WTC11 (cell line): ENCODE results near the gene RTBDN. TPM values are rescaled to one million over a fixed set of nuclear protein-coding genes. Genes with fewer than 3 reads are reported as not detected.

Experiments
- ATAC-seq: fragments of 200-7000 bp; cut with Tn5 transposase; 2 replicates; pipeline ENCODE4 v1.10.0; 2021; ENCODE audit warnings: mild to moderate bottlenecking, moderate library complexity
- CTCF ChIA-PET: fragments of 300-600 bp; sonication (Branson Sonifier 250); formaldehyde crosslinking; loops from one replicate; lab custom pipeline; 2021; ENCODE audit warnings: antibody characterized with exemption; lab: Charles Lee
- POLR2A ChIA-PET: fragments of 350-600 bp; sonication (Branson Sonifier 250); formaldehyde crosslinking; loops from one replicate; lab custom pipeline; 2021; ENCODE audit warnings: antibody characterized with exemption; lab: Charles Lee
- DNase-seq: peaks from one replicate; pipeline ENCODE4 v3.0.0; 2021; ENCODE audit warnings: low spot score
- H3K27ac Mint-ChIP-seq: 2 replicates; pipeline ENCODE4 v1.8.0; 2021; ENCODE audit warnings: mixed read lengths
- H3K27me3 Mint-ChIP-seq: 2 replicates; pipeline ENCODE4 v1.8.0; 2021; ENCODE audit warnings: low read depth, mild to moderate bottlenecking, moderate library complexity, mixed read lengths
- H3K36me3 Mint-ChIP-seq: 2 replicates; pipeline ENCODE4 v1.8.0; 2021; ENCODE audit warnings: mixed read lengths
- H3K4me1 Mint-ChIP-seq: 2 replicates; pipeline ENCODE4 v1.8.0; 2022; ENCODE audit warnings: mixed read lengths
- H3K4me3 Mint-ChIP-seq: 2 replicates; pipeline ENCODE4 v1.8.0; 2021; ENCODE audit warnings: mild to moderate bottlenecking, moderate library complexity, mixed read lengths
- H3K9me3 Mint-ChIP-seq: 2 replicates; pipeline ENCODE4 v1.8.0; 2021; ENCODE audit warnings: mixed read lengths
- ATF2 ChIP-seq: sonication (generic); formaldehyde crosslinking; IDR thresholded peaks from 2 replicates; pipeline ENCODE4 v1.8.1; 2022; ENCODE audit warnings: low read depth, missing genetic modification reagents, borderline replicate concordance
- ELF4 ChIP-seq: sonication (generic); formaldehyde crosslinking; IDR thresholded peaks from 2 replicates; pipeline ENCODE4 v1.8.1; 2022; ENCODE audit warnings: low read depth, mild to moderate bottlenecking, moderate library complexity, missing genetic modification reagents
- GABPB1 ChIP-seq: sonication (generic); formaldehyde crosslinking; IDR thresholded peaks from 2 replicates; pipeline ENCODE4 v1.8.1; 2023; ENCODE audit warnings: mild to moderate bottlenecking, missing genetic modification reagents
- JAZF1 ChIP-seq: fragments of 250-450 bp; sonication (Bioruptor Pico); IDR thresholded peaks from 2 replicates; pipeline ENCODE4 v1.9.0; 2021; ENCODE audit warnings: moderate library complexity, mild to moderate bottlenecking, inconsistent platforms
- MXD4 ChIP-seq: fragments of 250-450 bp; sonication (Bioruptor Pico); IDR thresholded peaks from 2 replicates; pipeline ENCODE4 v1.8.0; 2021; ENCODE audit warnings: mild to moderate bottlenecking, moderate library complexity, borderline replicate concordance
- PREB ChIP-seq: sonication (generic); formaldehyde crosslinking; IDR thresholded peaks from 2 replicates; pipeline ENCODE4 v1.8.1; 2022; ENCODE audit warnings: mild to moderate bottlenecking, missing genetic modification reagents, moderate library complexity, borderline replicate concordance
- RELA ChIP-seq: sonication (generic); formaldehyde crosslinking; IDR thresholded peaks from 2 replicates; pipeline ENCODE4 v1.8.1; 2022; ENCODE audit warnings: missing genetic modification reagents, mild to moderate bottlenecking, borderline replicate concordance
- USF1 ChIP-seq: sonication (generic); formaldehyde crosslinking; IDR thresholded peaks from 2 replicates; pipeline ENCODE4 v1.8.0; 2022; ENCODE audit warnings: mild to moderate bottlenecking, missing genetic modification reagents
- ZMAT4 ChIP-seq: fragments of 250-450 bp; sonication (Bioruptor Pico); IDR thresholded peaks from 2 replicates; pipeline ENCODE4 v1.9.0; 2021; ENCODE audit warnings: mild to moderate bottlenecking
- ZNF138 ChIP-seq: sonication (generic); formaldehyde crosslinking; conservative IDR thresholded peaks from 2 replicates; pipeline ENCODE4 v1.8.1; 2022; ENCODE audit warnings: mild to moderate bottlenecking, moderate library complexity, missing genetic modification reagents
- ZNF317 ChIP-seq: sonication (generic); formaldehyde crosslinking; IDR thresholded peaks from 2 replicates; pipeline ENCODE4 v1.8.1; 2023; ENCODE audit warnings: low read depth, mild to moderate bottlenecking, moderate library complexity, missing genetic modification reagents, borderline replicate concordance
- ZNF416 ChIP-seq: fragments of 250-450 bp; sonication (Bioruptor Pico); IDR thresholded peaks from 2 replicates; pipeline ENCODE4 v1.9.0; 2021; ENCODE audit warnings: mild to moderate bottlenecking, inconsistent platforms
- total RNA-seq: library from RNA; stranded (reverse); gene quantifications from 3 replicates; pipeline ENCODE4 v1.2.3, GENCODE V29; 2021
- TF ChIP-seq, protein P1 (sequence below): sonication (generic); formaldehyde crosslinking; IDR thresholded peaks from 2 replicates; pipeline ENCODE4 v1.8.1; 2023; ENCODE audit warnings: mild to moderate bottlenecking, missing genetic modification reagents
- TF ChIP-seq, protein P2 (sequence below): sonication (generic); formaldehyde crosslinking; IDR thresholded peaks from 2 replicates; pipeline ENCODE4 v1.8.0; 2023; ENCODE audit warnings: missing genetic modification reagents, mild to moderate bottlenecking, borderline replicate concordance
- TF ChIP-seq, protein P3 (sequence below): sonication (generic); formaldehyde crosslinking; conservative IDR thresholded peaks from 2 replicates; pipeline ENCODE4 v1.8.1; 2022; ENCODE audit warnings: mild to moderate bottlenecking, missing genetic modification reagents
- TF ChIP-seq, protein P4 (sequence below): sonication (generic); formaldehyde crosslinking; conservative IDR thresholded peaks from 2 replicates; pipeline ENCODE4 v1.8.1; 2023; ENCODE audit warnings: mild to moderate bottlenecking, low read depth, missing genetic modification reagents, moderate library complexity

RTBDN gene
- total RNA-seq, 1 experiment from 2014 or later, result 2.4 TPM

GRCh38 chr19:12875086-12875485, 40.7 kb upstream of the RTBDN start:
- ATAC-seq, result no peak
- Mint-ChIP-seq H3K27me3 (peaks cover 26% of the 10 kb centered on the region), H3K36me3 (peaks cover 46% of the 10 kb centered on the region), H3K27ac (no peak overlapping the region), H3K9me3 (peaks cover 8% of the 10 kb centered on the region), H3K4me3 (no peak overlapping the region), H3K4me1 (no peaks in the 10 kb centered on the region)
- TF ChIP-seq ZMAT4 (CRISPR knock-in tag) (no peak), MXD4 (CRISPR knock-in tag) (no peak)
- TF ChIP-seq, protein P1, sequence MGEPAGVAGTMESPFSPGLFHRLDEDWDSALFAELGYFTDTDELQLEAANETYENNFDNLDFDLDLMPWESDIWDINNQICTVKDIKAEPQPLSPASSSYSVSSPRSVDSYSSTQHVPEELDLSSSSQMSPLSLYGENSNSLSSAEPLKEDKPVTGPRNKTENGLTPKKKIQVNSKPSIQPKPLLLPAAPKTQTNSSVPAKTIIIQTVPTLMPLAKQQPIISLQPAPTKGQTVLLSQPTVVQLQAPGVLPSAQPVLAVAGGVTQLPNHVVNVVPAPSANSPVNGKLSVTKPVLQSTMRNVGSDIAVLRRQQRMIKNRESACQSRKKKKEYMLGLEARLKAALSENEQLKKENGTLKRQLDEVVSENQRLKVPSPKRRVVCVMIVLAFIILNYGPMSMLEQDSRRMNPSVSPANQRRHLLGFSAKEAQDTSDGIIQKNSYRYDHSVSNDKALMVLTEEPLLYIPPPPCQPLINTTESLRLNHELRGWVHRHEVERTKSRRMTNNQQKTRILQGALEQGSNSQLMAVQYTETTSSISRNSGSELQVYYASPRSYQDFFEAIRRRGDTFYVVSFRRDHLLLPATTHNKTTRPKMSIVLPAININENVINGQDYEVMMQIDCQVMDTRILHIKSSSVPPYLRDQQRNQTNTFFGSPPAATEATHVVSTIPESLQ (CRISPR knock-in tag), result no peak
- DNase-seq, result no peak
- POLR2A ChIA-PET, result no interaction called here
- CTCF ChIA-PET, result interaction anchor here (0.6 kb wide), 1 partner anchor 50 kb away, joined by 4 read pairs; no protein-coding TSS in a partner anchor

DNA sequence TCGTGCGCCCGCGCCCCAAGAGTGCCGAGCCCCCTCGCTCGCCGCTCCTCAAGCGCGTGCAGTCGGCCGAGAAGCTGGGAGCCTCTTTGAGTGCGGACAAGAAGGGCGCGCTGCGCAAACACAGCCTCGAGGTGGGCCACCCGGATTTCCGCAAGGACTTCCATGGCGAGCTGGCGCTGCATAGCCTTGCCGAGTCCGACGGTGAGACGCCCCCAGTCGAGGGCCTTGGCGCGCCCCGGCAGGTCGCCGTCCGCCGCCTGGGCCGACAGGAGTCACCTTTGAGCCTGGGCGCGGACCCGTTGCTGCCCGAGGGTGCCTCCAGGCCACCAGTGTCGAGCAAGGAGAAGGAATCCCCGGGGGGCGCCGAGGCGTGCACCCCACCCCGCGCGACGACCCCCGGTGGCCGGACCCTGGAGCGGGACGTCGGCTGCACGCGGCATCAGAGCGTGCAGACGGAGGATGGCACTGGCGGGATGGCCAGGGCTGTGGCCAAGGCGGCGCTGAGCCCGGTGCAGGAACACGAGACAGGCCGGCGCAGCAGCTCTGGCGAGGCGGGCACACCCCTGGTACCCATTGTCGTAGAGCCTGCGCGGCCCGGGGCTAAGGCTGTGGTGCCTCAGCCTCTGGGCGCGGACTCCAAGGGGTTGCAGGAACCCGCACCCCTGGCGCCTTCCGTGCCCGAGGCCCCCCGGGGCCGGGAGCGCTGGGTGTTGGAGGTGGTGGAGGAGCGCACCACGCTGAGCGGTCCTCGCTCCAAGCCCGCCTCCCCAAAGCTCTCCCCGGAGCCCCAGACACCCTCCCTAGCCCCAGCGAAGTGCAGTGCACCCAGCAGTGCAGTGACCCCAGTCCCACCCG, 39.7 kb upstream of the RTBDN start:
- POLR2A ChIA-PET, result interaction anchor here (1.2 to 3.1 kb wide), 3 partner anchors 9 to 17 kb away, joined by 4 to 18 read pairs (median 5); partner anchors contain the start of gene GCDH
- Mint-ChIP-seq H3K27ac (no peak overlapping the region), H3K9me3 (peaks cover 8% of the 10 kb centered on the region), H3K36me3 (peaks cover 50% of the 10 kb centered on the region), H3K27me3 (peaks cover 27% of the 10 kb centered on the region), H3K4me3 (peak overlapping the region; percentile 67), H3K4me1 (no peaks in the 10 kb centered on the region)
- ATAC-seq (no peak), DNase-seq (no peak)
- CTCF ChIA-PET, result interaction anchor here (0.6 to 2.4 kb wide), 8 partner anchors 10 to 114 kb away, joined by 3 to 49 read pairs (median 6); no protein-coding TSS in a partner anchor
- TF ChIP-seq RELA (CRISPR knock-in tag) (no peak), ZNF416 (no peak), GABPB1 (CRISPR knock-in tag) (no peak), ATF2 (CRISPR knock-in tag) (no peak), ZNF138 (CRISPR knock-in tag) (no peak), USF1 (CRISPR knock-in tag) (no peak), ELF4 (CRISPR knock-in tag) (no peak), PREB (CRISPR knock-in tag) (no peak), JAZF1 (CRISPR knock-in tag) (no peak), ZNF317 (CRISPR knock-in tag) (no peak)
- TF ChIP-seq, protein P2, sequence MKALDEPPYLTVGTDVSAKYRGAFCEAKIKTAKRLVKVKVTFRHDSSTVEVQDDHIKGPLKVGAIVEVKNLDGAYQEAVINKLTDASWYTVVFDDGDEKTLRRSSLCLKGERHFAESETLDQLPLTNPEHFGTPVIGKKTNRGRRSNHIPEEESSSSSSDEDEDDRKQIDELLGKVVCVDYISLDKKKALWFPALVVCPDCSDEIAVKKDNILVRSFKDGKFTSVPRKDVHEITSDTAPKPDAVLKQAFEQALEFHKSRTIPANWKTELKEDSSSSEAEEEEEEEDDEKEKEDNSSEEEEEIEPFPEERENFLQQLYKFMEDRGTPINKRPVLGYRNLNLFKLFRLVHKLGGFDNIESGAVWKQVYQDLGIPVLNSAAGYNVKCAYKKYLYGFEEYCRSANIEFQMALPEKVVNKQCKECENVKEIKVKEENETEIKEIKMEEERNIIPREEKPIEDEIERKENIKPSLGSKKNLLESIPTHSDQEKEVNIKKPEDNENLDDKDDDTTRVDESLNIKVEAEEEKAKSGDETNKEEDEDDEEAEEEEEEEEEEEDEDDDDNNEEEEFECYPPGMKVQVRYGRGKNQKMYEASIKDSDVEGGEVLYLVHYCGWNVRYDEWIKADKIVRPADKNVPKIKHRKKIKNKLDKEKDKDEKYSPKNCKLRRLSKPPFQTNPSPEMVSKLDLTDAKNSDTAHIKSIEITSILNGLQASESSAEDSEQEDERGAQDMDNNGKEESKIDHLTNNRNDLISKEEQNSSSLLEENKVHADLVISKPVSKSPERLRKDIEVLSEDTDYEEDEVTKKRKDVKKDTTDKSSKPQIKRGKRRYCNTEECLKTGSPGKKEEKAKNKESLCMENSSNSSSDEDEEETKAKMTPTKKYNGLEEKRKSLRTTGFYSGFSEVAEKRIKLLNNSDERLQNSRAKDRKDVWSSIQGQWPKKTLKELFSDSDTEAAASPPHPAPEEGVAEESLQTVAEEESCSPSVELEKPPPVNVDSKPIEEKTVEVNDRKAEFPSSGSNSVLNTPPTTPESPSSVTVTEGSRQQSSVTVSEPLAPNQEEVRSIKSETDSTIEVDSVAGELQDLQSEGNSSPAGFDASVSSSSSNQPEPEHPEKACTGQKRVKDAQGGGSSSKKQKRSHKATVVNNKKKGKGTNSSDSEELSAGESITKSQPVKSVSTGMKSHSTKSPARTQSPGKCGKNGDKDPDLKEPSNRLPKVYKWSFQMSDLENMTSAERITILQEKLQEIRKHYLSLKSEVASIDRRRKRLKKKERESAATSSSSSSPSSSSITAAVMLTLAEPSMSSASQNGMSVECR, result no peak
- TF ChIP-seq, protein P3, sequence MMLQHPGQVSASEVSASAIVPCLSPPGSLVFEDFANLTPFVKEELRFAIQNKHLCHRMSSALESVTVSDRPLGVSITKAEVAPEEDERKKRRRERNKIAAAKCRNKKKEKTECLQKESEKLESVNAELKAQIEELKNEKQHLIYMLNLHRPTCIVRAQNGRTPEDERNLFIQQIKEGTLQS (CRISPR knock-in tag), result no peak
- TF ChIP-seq, protein P4, sequence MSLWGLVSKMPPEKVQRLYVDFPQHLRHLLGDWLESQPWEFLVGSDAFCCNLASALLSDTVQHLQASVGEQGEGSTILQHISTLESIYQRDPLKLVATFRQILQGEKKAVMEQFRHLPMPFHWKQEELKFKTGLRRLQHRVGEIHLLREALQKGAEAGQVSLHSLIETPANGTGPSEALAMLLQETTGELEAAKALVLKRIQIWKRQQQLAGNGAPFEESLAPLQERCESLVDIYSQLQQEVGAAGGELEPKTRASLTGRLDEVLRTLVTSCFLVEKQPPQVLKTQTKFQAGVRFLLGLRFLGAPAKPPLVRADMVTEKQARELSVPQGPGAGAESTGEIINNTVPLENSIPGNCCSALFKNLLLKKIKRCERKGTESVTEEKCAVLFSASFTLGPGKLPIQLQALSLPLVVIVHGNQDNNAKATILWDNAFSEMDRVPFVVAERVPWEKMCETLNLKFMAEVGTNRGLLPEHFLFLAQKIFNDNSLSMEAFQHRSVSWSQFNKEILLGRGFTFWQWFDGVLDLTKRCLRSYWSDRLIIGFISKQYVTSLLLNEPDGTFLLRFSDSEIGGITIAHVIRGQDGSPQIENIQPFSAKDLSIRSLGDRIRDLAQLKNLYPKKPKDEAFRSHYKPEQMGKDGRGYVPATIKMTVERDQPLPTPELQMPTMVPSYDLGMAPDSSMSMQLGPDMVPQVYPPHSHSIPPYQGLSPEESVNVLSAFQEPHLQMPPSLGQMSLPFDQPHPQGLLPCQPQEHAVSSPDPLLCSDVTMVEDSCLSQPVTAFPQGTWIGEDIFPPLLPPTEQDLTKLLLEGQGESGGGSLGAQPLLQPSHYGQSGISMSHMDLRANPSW, result no peak
